H1 (cell line): ENCODE measurements around the gene ARHGAP25. TPM values are rescaled to one million over a fixed set of nuclear protein-coding genes. Genes with fewer than 3 reads are reported as not detected.

Experiments
- CTCF ChIA-PET: fragments of 300-600 bp; sonication (Branson Sonifier 250); formaldehyde crosslinking; loops from one replicate; lab custom pipeline; 2021; ENCODE audit not compliant: partially characterized antibody; lab: Charles Lee
- POLR2A ChIA-PET: fragments of 300-600 bp; sonication (Branson Sonifier 250); formaldehyde crosslinking; loops from one replicate; lab custom pipeline; 2021; ENCODE audit warnings: inconsistent platforms; ENCODE audit not compliant: partially characterized antibody; lab: Charles Lee
- DNase-seq, 2 experiments: peaks; one replicate each; pipeline versions ENCODE4 v3.0.0 to v3.0.0-alpha.2; 2010 to 2022; ENCODE audit warnings: low spot score in 2 of 2, low read depth in 1 of 2, mixed read lengths in 1 of 2
- FAIRE-seq: peaks from 2 replicates; lab custom pipeline; 2011; peaks lifted over from hg19 to GRCh38; lab: Jason Lieb, UNC
- H2AFZ ChIP-seq: 2 replicates; pipeline ENCODE4 v1.8.1; 2012; ENCODE audit warnings: low read length, inconsistent platforms
- H2AK5ac ChIP-seq: 2 replicates; pipeline ENCODE4 v1.6.1; 2013; ENCODE audit warnings: low read depth, low read length
- H2BK120ac ChIP-seq: replicated peaks from 2 replicates; pipeline ENCODE3; 2013; ENCODE audit warnings: low read depth, low read length, inconsistent platforms
- H2BK12ac ChIP-seq: 2 replicates; pipeline ENCODE4 v1.6.1; 2013; ENCODE audit warnings: low read depth, low read length
- H2BK15ac ChIP-seq: 2 replicates; pipeline ENCODE4 v1.6.1; 2013; ENCODE audit warnings: low read length
- H2BK20ac ChIP-seq: 2 replicates; pipeline ENCODE4 v1.6.1; 2013; ENCODE audit warnings: low read length
- H2BK5ac ChIP-seq: 2 replicates; pipeline ENCODE4 v1.6.1; 2013; ENCODE audit warnings: low read depth, low read length
- H3K14ac ChIP-seq: 2 replicates; pipeline ENCODE4 v1.6.1; 2013; ENCODE audit warnings: inconsistent platforms; ENCODE audit not compliant: insufficient read length
- H3K18ac ChIP-seq: 2 replicates; pipeline ENCODE4 v1.6.1; 2013; ENCODE audit warnings: low read length; ENCODE audit errors: extremely low read depth
- H3K23ac ChIP-seq: 2 replicates; pipeline ENCODE4 v1.6.1; 2013; ENCODE audit warnings: inconsistent platforms; ENCODE audit not compliant: insufficient read length
- H3K23me2 ChIP-seq: 2 replicates; pipeline ENCODE4 v1.6.1; 2013; ENCODE audit warnings: low read depth, low read length
- H3K27ac ChIP-seq: 2 replicates; pipeline ENCODE4 v1.6.1; 2011; ENCODE audit warnings: low read depth, low read length, inconsistent platforms
- H3K27me3 ChIP-seq, 4 experiments: replicated peaks in 1 of 4; 1 replicate in 1 of 4; 2 replicates in 3 of 4; pipeline versions ENCODE4 v1.6.1 to v1.8.1; 2011 to 2013; ENCODE audit warnings: low read length in 3 of 4, mild to moderate bottlenecking in 3 of 4, inconsistent platforms in 2 of 4, mixed read lengths in 2 of 4, moderate library complexity in 1 of 4; ENCODE audit not compliant: control insufficient read depth in 3 of 4, insufficient read depth in 3 of 4; ENCODE audit errors: extremely low read depth in 1 of 4
- H3K36me3 ChIP-seq, 4 experiments: 2 replicates each; pipeline versions ENCODE4 v1.6.1 to v1.8.1; 2011 to 2013; ENCODE audit warnings: mild to moderate bottlenecking in 4 of 4, low read length in 3 of 4, moderate library complexity in 2 of 4, control low read depth in 1 of 4, inconsistent platforms in 1 of 4; ENCODE audit not compliant: insufficient read depth in 4 of 4, control insufficient read depth in 2 of 4
- H3K4ac ChIP-seq: replicated peaks from 2 replicates; pipeline ENCODE3; 2013; ENCODE audit warnings: low read length, low read depth, mixed read lengths, inconsistent platforms; ENCODE audit not compliant: insufficient read length
- H3K4me1 ChIP-seq, 4 experiments: replicated peaks in 1 of 4; 1 replicate in 1 of 4; 2 replicates in 3 of 4; pipeline versions ENCODE4 v1.6.1 to v1.8.1; 2011 to 2013; ENCODE audit warnings: low read length in 3 of 4, inconsistent platforms in 2 of 4, mixed read lengths in 1 of 4; ENCODE audit not compliant: insufficient read depth in 4 of 4, control insufficient read depth in 3 of 4
- H3K4me2 ChIP-seq, 2 experiments: 2 replicates each; pipeline versions ENCODE4 v1.6.1 to v1.8.1; 2011 to 2013; ENCODE audit warnings: low read depth in 2 of 2, low read length in 2 of 2, control low read depth in 1 of 2, inconsistent platforms in 1 of 2, mild to moderate bottlenecking in 1 of 2; ENCODE audit not compliant: insufficient read depth in 1 of 2
- H3K4me3 ChIP-seq, 4 experiments: fragments of 200-600, 300-600 bp in 1 of 4; sonication (generic), shearing (Covaris generic), sonication (Bioruptor Twin) in 1 of 4; 2 replicates each; pipeline versions ENCODE4 v1.5.1 to v1.8.1; 2011 to 2016; ENCODE audit warnings: low read length in 4 of 4, low read depth in 3 of 4, control low read depth in 2 of 4, inconsistent platforms in 2 of 4, mild to moderate bottlenecking in 2 of 4, mixed read lengths in 1 of 4, moderate library complexity in 1 of 4; ENCODE audit not compliant: insufficient read depth in 2 of 4; ENCODE audit errors: extremely low read depth in 1 of 4
- H3K56ac ChIP-seq: replicated peaks from 2 replicates; pipeline ENCODE3; 2013; ENCODE audit warnings: low read depth, mild to moderate bottlenecking, mixed read lengths, low read length, inconsistent platforms; ENCODE audit not compliant: insufficient read length
- H3K79me1 ChIP-seq: 2 replicates; pipeline ENCODE4 v1.6.1; 2013; ENCODE audit warnings: low read depth, low read length, control low read depth
- H3K79me2 ChIP-seq, 2 experiments: 2 replicates each; pipeline versions ENCODE4 v1.6.1 to v1.8.1; 2012 to 2013; ENCODE audit warnings: low read length in 2 of 2, mild to moderate bottlenecking in 2 of 2, inconsistent platforms in 1 of 2; ENCODE audit not compliant: insufficient read depth in 2 of 2, control insufficient read depth in 1 of 2
- H3K9ac ChIP-seq, 4 experiments: replicated peaks in 1 of 4; 1 replicate in 1 of 4; 2 replicates in 3 of 4; pipeline versions ENCODE4 v1.6.1 to v1.8.1; 2011 to 2013; ENCODE audit warnings: low read depth in 3 of 4, low read length in 3 of 4, control low read depth in 2 of 4, mild to moderate bottlenecking in 2 of 4, moderate library complexity in 2 of 4, inconsistent platforms in 1 of 4; ENCODE audit errors: extremely low read depth in 1 of 4
- H3K9me3 ChIP-seq, 2 experiments: 2 replicates each; pipeline versions ENCODE4 v1.6.1 to v1.8.1; 2012 to 2013; ENCODE audit warnings: mild to moderate bottlenecking in 2 of 2, moderate library complexity in 2 of 2, control low read depth in 1 of 2, inconsistent platforms in 1 of 2, low read depth in 1 of 2, low read length in 1 of 2, mixed read lengths in 1 of 2; ENCODE audit not compliant: insufficient read depth in 2 of 2
- H4K20me1 ChIP-seq, 2 experiments: replicated peaks in 1 of 2; 2 replicates each; pipeline versions ENCODE3 to v1.8.1; 2011 to 2013; ENCODE audit warnings: inconsistent platforms in 2 of 2, low read length in 2 of 2, mild to moderate bottlenecking in 1 of 2; ENCODE audit not compliant: insufficient read depth in 2 of 2, control insufficient read depth in 1 of 2
- H4K5ac ChIP-seq: 2 replicates; pipeline ENCODE4 v1.6.1; 2013; ENCODE audit warnings: low read length, low read depth, mixed read lengths, inconsistent platforms; ENCODE audit not compliant: insufficient read length
- H4K8ac ChIP-seq: 2 replicates; pipeline ENCODE4 v1.8.0; 2013; ENCODE audit warnings: mild to moderate bottlenecking, moderate library complexity, low read length, inconsistent platforms; ENCODE audit not compliant: insufficient read depth; ENCODE audit errors: extremely low read depth
- H4K91ac ChIP-seq: replicated peaks from 2 replicates; pipeline ENCODE3; 2013; ENCODE audit warnings: low read length, mixed read lengths, inconsistent platforms; ENCODE audit not compliant: insufficient read length
- CREB1 ChIP-seq: IDR thresholded peaks from 2 replicates; pipeline ENCODE4 v1.6.1; 2012; ENCODE audit warnings: inconsistent platforms
- EZH2 ChIP-seq: fragments of 200-600 bp; sonication (generic); IDR thresholded peaks from 2 replicates; pipeline ENCODE4 v1.7.1; 2012; ENCODE audit warnings: low read depth, mild to moderate bottlenecking, moderate library complexity, low read length, inconsistent platforms; ENCODE audit not compliant: severe bottlenecking
- KDM5A ChIP-seq: fragments of 200-600 bp; IDR thresholded peaks from 2 replicates; pipeline ENCODE4 v1.7.1; 2012; ENCODE audit warnings: mild to moderate bottlenecking, low read length, inconsistent platforms, mixed read lengths
- MAFK ChIP-seq: IDR thresholded peaks from 2 replicates; pipeline ENCODE4 v1.6.1; 2012; ENCODE audit warnings: low read depth, mild to moderate bottlenecking, improper control_type of control experiment, low read length
- NRF1 ChIP-seq: IDR thresholded peaks from 2 replicates; pipeline ENCODE4 v1.6.1; 2011; ENCODE audit warnings: mild to moderate bottlenecking, low read depth, low read length, improper control_type of control experiment
- POLR2AphosphoS5 ChIP-seq: IDR thresholded peaks from 2 replicates; pipeline ENCODE4 v1.6.1; 2011; ENCODE audit warnings: low read depth, low read length
- RAD21 ChIP-seq, 2 experiments: IDR thresholded peaks in 1 of 2; conservative IDR thresholded peaks in 1 of 2; 2 replicates each; pipeline ENCODE4 v1.6.1; 2011; ENCODE audit warnings: low read depth in 2 of 2, low read length in 2 of 2, improper control_type of control experiment in 1 of 2, inconsistent platforms in 1 of 2, mild to moderate bottlenecking in 1 of 2, moderate library complexity in 1 of 2
- RXRA ChIP-seq: IDR thresholded peaks from 2 replicates; pipeline ENCODE4 v1.6.1; 2011; ENCODE audit warnings: low read depth, mild to moderate bottlenecking, low read length, moderate library complexity; ENCODE audit not compliant: insufficient read depth
- SIRT6 ChIP-seq: IDR thresholded peaks from one replicate; pipeline ENCODE4 v1.7.1; 2012; ENCODE audit warnings: low read length, inconsistent platforms
- SRF ChIP-seq: IDR thresholded peaks from 2 replicates; pipeline ENCODE4 v1.6.1; 2011; ENCODE audit warnings: mild to moderate bottlenecking, low read depth, low read length, moderate library complexity
- TEAD4 ChIP-seq: IDR thresholded peaks from 2 replicates; pipeline ENCODE4 v1.6.1; 2012; ENCODE audit warnings: low read depth, low read length, inconsistent platforms, mixed read lengths
- WGBS, 2 experiments: shearing (Covaris generic) in 1 of 2; methylation state at CpG; one replicate each; pipeline versions ENCODE4 v1.1.6 to v1.1.7; 2013 to 2015; ENCODE audit warnings: low lambda C conversion rate in 2 of 2, mixed read lengths in 2 of 2, inconsistent platforms in 1 of 2, low coverage in 1 of 2, missing lambda C conversion rate in 1 of 2; ENCODE audit not compliant: insufficient replicate concordance in 2 of 2, insufficient coverage in 1 of 2, insufficient read length in 1 of 2; ENCODE audit errors: extremely low coverage in 1 of 2, missing lambda C conversion rate in 1 of 2; 5-methylcytosine and 5-hydroxymethylcytosine counted together
- polyA plus RNA-seq, 7 experiments: library from polyadenylated mRNA; depleted of rRNA in 3 of 7; stranded (reverse) in 5 of 7; unstranded in 2 of 7; fragments of >200 nt in 5 of 7; fragments of 200-250 nt in 2 of 7; gene quantifications; 1 replicate in 5 of 7; 2 replicates in 1 of 7; 4 replicates in 1 of 7; pipeline versions ENCODE4 v1.2.1 to v1.2.3, GENCODE V29; 2011 to 2013; ENCODE audit warnings: missing spikeins in 2 of 7, mixed read lengths in 2 of 7
- total RNA-seq: library from RNA; stranded (reverse); fragmentation: NEBNext Ultra II Directional; extraction: Animal tissue kit (Norgen Biotek cat#: 25700); gene quantifications from 2 replicates; pipeline ENCODE4 v1.2.1, GENCODE V29; 2021
- TF ChIP-seq, protein P1 (sequence below), 3 experiments: IDR thresholded peaks; 1 replicate in 2 of 3; 2 replicates in 1 of 3; pipeline versions ENCODE4 v1.5.1 to v1.6.1; 2011; ENCODE audit warnings: low read length in 3 of 3, mild to moderate bottlenecking in 3 of 3, inconsistent platforms in 2 of 3, low read depth in 1 of 3, moderate library complexity in 1 of 3; ENCODE audit not compliant: insufficient read depth in 1 of 3; ENCODE audit errors: control extremely low read depth in 1 of 3

The ARHGAP25 gene
- total and polyA plus RNA-seq, 2 of the 8 experiments (the other 6 are each of a cell fraction or from before 2014, with no cell fraction given) = 1.00 to 1.2 TPM

DNA sequence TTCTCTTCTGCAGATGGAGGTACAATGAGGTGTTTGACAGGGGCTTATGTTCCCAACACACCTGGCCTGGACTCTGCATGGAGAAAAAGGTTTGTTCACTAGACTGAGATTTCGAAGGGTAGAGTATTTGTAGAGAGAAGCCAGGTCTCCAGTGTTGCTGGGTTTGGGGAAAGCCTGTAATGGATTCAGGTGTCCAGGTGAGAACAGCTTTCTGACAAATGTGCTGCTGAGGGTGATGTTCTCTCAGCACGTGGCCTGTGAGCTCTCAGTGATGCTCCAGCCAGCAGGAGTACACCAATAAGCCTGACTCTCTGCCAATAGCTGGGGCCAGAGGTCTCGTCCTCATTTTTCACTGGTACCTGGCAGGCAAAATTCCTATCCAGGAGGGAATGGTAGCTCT is 43.8 kb upstream of the ARHGAP25 start:
- no peak overlapping the region for H3K27ac ChIP-seq
- H3K14ac ChIP-seq = no peak overlapping the region
- H3K9ac ChIP-seq = no peak overlapping the region
- H3K56ac ChIP-seq = no peak overlapping the region
- H2BK15ac ChIP-seq = no peak overlapping the region
- H2BK120ac ChIP-seq = peak overlapping the region; percentile 13
- H3K27me3 ChIP-seq = no peaks in the 10 kb centered on the region
- no peaks in the 10 kb centered on the region for H3K79me1 ChIP-seq
- H4K91ac ChIP-seq = peak overlapping the region; percentile 5
- H2BK5ac ChIP-seq = no peak overlapping the region
- no peak overlapping the region for H3K18ac ChIP-seq
- ChIA-PET POLR2A (interaction anchor here (0.9 to 2.6 kb wide), 4 partner anchors 9 to 18 kb away, joined by 3 to 11 read pairs (median 4); no protein-coding TSS in a partner anchor), CTCF (interaction anchor here (0.6 to 2.0 kb wide), 4 partner anchors 11 to 25 kb away, joined by 3 to 9 read pairs (median 4); no protein-coding TSS in a partner anchor)
- no peaks in the 10 kb centered on the region for H4K20me1 ChIP-seq
- H3K4me1 ChIP-seq = peaks cover 0 to 17% (median 5%) of the 10 kb centered on the region in 4 experiments; a peak in 4 of 7 replicates
- no peaks in the 10 kb centered on the region for H3K79me2 ChIP-seq
- DNase-seq (no peak), FAIRE-seq (no peak)
- no peak overlapping the region for H3K4me2 ChIP-seq
- H3K23ac ChIP-seq = no peak overlapping the region
- no peaks in the 10 kb centered on the region for H3K36me3 ChIP-seq
- H2AK5ac ChIP-seq = no peak overlapping the region
- no peak overlapping the region for H2BK20ac ChIP-seq
- H2BK12ac ChIP-seq = peak overlapping the region; percentile 77; the same call in 1 of the 2 replicates
- no peak overlapping the region for H4K5ac ChIP-seq
- H3K23me2 ChIP-seq = no peaks in the 10 kb centered on the region
- no peak overlapping the region for H3K4ac ChIP-seq
- H2AFZ ChIP-seq = no peak overlapping the region
- H4K8ac ChIP-seq = no peak overlapping the region
- H3K4me3 ChIP-seq = no peak overlapping the region
- WGBS, 2 experiments = 88% methylated on average over 3 of the region's 3 CpGs; no CpG with 5 or more reads in 1 of the 2 experiments
- peaks cover 0 to 3% of the 10 kb centered on the region in 2 experiments; a peak in 1 of 4 replicates for H3K9me3 ChIP-seq
- TF ChIP-seq MAFK = no peak
- TF ChIP-seq SRF = no peak
- TF ChIP-seq RXRA = no peak
- TF ChIP-seq NRF1 = no peak
- no peak for TF ChIP-seq EZH2
- no peak for TF ChIP-seq POLR2AphosphoS5
- no peak for TF ChIP-seq KDM5A
- TF ChIP-seq, protein P1, sequence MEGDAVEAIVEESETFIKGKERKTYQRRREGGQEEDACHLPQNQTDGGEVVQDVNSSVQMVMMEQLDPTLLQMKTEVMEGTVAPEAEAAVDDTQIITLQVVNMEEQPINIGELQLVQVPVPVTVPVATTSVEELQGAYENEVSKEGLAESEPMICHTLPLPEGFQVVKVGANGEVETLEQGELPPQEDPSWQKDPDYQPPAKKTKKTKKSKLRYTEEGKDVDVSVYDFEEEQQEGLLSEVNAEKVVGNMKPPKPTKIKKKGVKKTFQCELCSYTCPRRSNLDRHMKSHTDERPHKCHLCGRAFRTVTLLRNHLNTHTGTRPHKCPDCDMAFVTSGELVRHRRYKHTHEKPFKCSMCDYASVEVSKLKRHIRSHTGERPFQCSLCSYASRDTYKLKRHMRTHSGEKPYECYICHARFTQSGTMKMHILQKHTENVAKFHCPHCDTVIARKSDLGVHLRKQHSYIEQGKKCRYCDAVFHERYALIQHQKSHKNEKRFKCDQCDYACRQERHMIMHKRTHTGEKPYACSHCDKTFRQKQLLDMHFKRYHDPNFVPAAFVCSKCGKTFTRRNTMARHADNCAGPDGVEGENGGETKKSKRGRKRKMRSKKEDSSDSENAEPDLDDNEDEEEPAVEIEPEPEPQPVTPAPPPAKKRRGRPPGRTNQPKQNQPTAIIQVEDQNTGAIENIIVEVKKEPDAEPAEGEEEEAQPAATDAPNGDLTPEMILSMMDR (IDR thresholded peaks at IDR 0.05; ENCODE audit: control extremely low read depth in 1 of 3, insufficient read depth in 1 of 3, low read depth in 1 of 3, low read length in 3 of 3) = no peak
- no peak for TF ChIP-seq SIRT6
- no peak for TF ChIP-seq RAD21 (IDR thresholded peaks at IDR 0.05 in 1 of 2, conservative IDR thresholded peaks at IDR 0.05 in 1 of 2; ENCODE audit: low read depth in 2 of 2, low read length in 2 of 2)
- no peak for TF ChIP-seq CREB1
- no peak for TF ChIP-seq TEAD4
